HEK293T (cell line): Measurements from ENCODE around the gene FAM98C.

Experiments used
- BHLHE40 ChIP-seq: fragments of 450-650 bp; IDR thresholded peaks from 2 replicates; pipeline ENCODE4 v1.6.1; 2016; ENCODE audit warnings: mild to moderate bottlenecking, moderate library complexity, borderline replicate concordance
- ELF4 ChIP-seq: fragments of 450-650 bp; IDR thresholded peaks from 2 replicates; pipeline ENCODE4 v1.6.1; 2017; ENCODE audit warnings: antibody characterized with exemption
- FOXK2 ChIP-seq: fragments of 450-650 bp; IDR thresholded peaks from 2 replicates; pipeline ENCODE4 v1.6.1; 2016; ENCODE audit warnings: mild to moderate bottlenecking
- FOXM1 ChIP-seq: fragments of 450-650 bp; IDR thresholded peaks from 2 replicates; pipeline ENCODE4 v1.6.1; 2017; ENCODE audit warnings: mild to moderate bottlenecking, borderline replicate concordance
- HDGF ChIP-seq: fragments of 450-650 bp; IDR thresholded peaks from 2 replicates; pipeline ENCODE4 v1.6.1; 2017; ENCODE audit warnings: antibody characterized with exemption, borderline replicate concordance
- LEF1 ChIP-seq: fragments of 450-650 bp; IDR thresholded peaks from 2 replicates; pipeline ENCODE4 v1.6.1; 2017; ENCODE audit warnings: mild to moderate bottlenecking, borderline replicate concordance
- SP1 ChIP-seq: fragments of 450-650 bp; IDR thresholded peaks from 2 replicates; pipeline ENCODE4 v1.6.1; 2017
- SUZ12 ChIP-seq: fragments of 450-650 bp; IDR thresholded peaks from 2 replicates; pipeline ENCODE4 v1.6.1; 2016; ENCODE audit warnings: mild to moderate bottlenecking
- ZNF384 ChIP-seq: fragments of 450-650 bp; IDR thresholded peaks from 2 replicates; pipeline ENCODE4 v1.6.1; 2016

- TF ChIP-seq FOXK2: no peak
- TF ChIP-seq SUZ12: no peak
- TF ChIP-seq HDGF: no peak
- no peak for TF ChIP-seq LEF1
- TF ChIP-seq BHLHE40: no peak
- TF ChIP-seq SP1: no peak
- TF ChIP-seq FOXM1: no peak
- TF ChIP-seq ZNF384: no peak
- no peak for TF ChIP-seq ELF4
Measured at GRCh38 chr19:38442736-38443135, 39.8 kb downstream of the FAM98C start.
